GM23338 (cell line): ENCODE results near the gene C1QL1. TPM values are rescaled to one million over a fixed set of nuclear protein-coding genes. Genes with fewer than 3 reads are reported as not detected.

Experiments
- ATAC-seq: fragments of 200-7000 bp; cut with Tn5 transposase; 3 replicates; pipeline ENCODE4 v1.9.1; 2020
- DNase-seq: peaks from one replicate; pipeline ENCODE4 v3.0.0-alpha.2; 2015; ENCODE audit warnings: low spot score
- H2AFZ ChIP-seq: fragments of 200-600 bp; sonication (generic); 2 replicates; pipeline ENCODE4 v1.8.0; 2016; ENCODE audit warnings: antibody characterized with exemption, mild to moderate bottlenecking, moderate library complexity
- H3F3A ChIP-seq: fragments of 200-600 bp; sonication (generic); replicated peaks from 2 replicates; pipeline ENCODE4 v1.8.0; 2017; ENCODE audit warnings: antibody characterized with exemption, mixed run types, low read depth
- H3K27ac ChIP-seq: fragments of 200-600 bp; sonication (generic); 2 replicates; pipeline ENCODE4 v1.6.1; 2016; ENCODE audit warnings: low read depth
- H3K27me3 ChIP-seq: fragments of 200-600 bp; sonication (generic); 2 replicates; pipeline ENCODE4 v1.8.0; 2016; ENCODE audit warnings: mild to moderate bottlenecking, mixed run types, moderate library complexity; ENCODE audit not compliant: insufficient read depth
- H3K36me3 ChIP-seq: fragments of 200-600 bp; sonication (generic); 2 replicates; pipeline ENCODE4 v1.8.0; 2016; ENCODE audit warnings: mild to moderate bottlenecking; ENCODE audit not compliant: insufficient read depth
- H3K4me1 ChIP-seq: fragments of 200-600 bp; sonication (generic); 2 replicates; pipeline ENCODE4 v1.8.0; 2016; ENCODE audit warnings: mild to moderate bottlenecking, moderate library complexity; ENCODE audit not compliant: insufficient read depth
- H3K4me2 ChIP-seq: fragments of 200-600 bp; sonication (generic); 2 replicates; pipeline ENCODE4 v1.7.1; 2017; ENCODE audit warnings: mixed run types
- H3K4me3 ChIP-seq: fragments of 200-600 bp; sonication (generic); 2 replicates; pipeline ENCODE4 v1.6.1; 2016; ENCODE audit warnings: mixed run types
- H3K79me2 ChIP-seq: fragments of 200-600 bp; sonication (generic); replicated peaks from 2 replicates; pipeline ENCODE4 v1.8.0; 2017; ENCODE audit warnings: mild to moderate bottlenecking; ENCODE audit not compliant: insufficient read depth
- H3K9me2 ChIP-seq: fragments of 200-600 bp; sonication (generic); 2 replicates; pipeline ENCODE4 v1.8.0; 2017; ENCODE audit not compliant: insufficient read depth
- H4K20me1 ChIP-seq: fragments of 200-600 bp; sonication (generic); replicated peaks from 2 replicates; pipeline ENCODE4 v1.8.0; 2017; ENCODE audit warnings: mild to moderate bottlenecking; ENCODE audit not compliant: insufficient read depth
- H3K27ac Mint-ChIP-seq: 2 replicates; pipeline ENCODE4 v1.8.0; 2020; ENCODE audit warnings: inconsistent platforms, mild to moderate bottlenecking, moderate library complexity, mixed read lengths
- H3K27me3 Mint-ChIP-seq: 3 replicates; pipeline ENCODE4 v1.8.0; 2022; ENCODE audit warnings: low read depth, mild to moderate bottlenecking, moderate library complexity, mixed read lengths, inconsistent platforms; ENCODE audit not compliant: insufficient read depth, poor library complexity
- H3K36me3 Mint-ChIP-seq: 3 replicates; pipeline ENCODE4 v1.8.0; 2021; ENCODE audit warnings: low read depth, mild to moderate bottlenecking, inconsistent platforms, moderate library complexity, mixed read lengths
- H3K4me1 Mint-ChIP-seq: 3 replicates; pipeline ENCODE4 v1.8.0; 2020; ENCODE audit warnings: mild to moderate bottlenecking, inconsistent platforms, mixed read lengths
- H3K4me3 Mint-ChIP-seq: 3 replicates; pipeline ENCODE4 v1.8.0; 2021; ENCODE audit warnings: moderate library complexity, mild to moderate bottlenecking, inconsistent platforms, mixed read lengths
- H3K9me3 Mint-ChIP-seq: 3 replicates; pipeline ENCODE4 v1.8.0; 2020; ENCODE audit warnings: moderate library complexity, mild to moderate bottlenecking, inconsistent platforms, mixed read lengths
- CREB1 ChIP-seq: fragments of 250-450 bp; sonication (Bioruptor Pico); IDR thresholded peaks from 2 replicates; pipeline ENCODE4 v1.5.0; 2020; ENCODE audit warnings: low read depth, mild to moderate bottlenecking, moderate library complexity
- CTCF ChIP-seq, 2 experiments: fragments of 200-600 bp in 1 of 2; sonication (generic) in 1 of 2; conservative IDR thresholded peaks; 2 replicates each; pipeline versions ENCODE4 v1.5.1 to v1.6.1; 2016 to 2017; ENCODE audit warnings: antibody characterized with exemption in 2 of 2, low read depth in 2 of 2, mild to moderate bottlenecking in 2 of 2, moderate library complexity in 1 of 2
- ETS1 ChIP-seq: IDR thresholded peaks from 2 replicates; pipeline ENCODE4 v1.6.1; 2016; ENCODE audit warnings: antibody characterized with exemption
- EZH2 ChIP-seq: fragments of 200-600 bp; sonication (generic); IDR thresholded peaks from one replicate; pipeline ENCODE4 v1.8.0; 2017; ENCODE audit warnings: antibody characterized with exemption, mild to moderate bottlenecking, low read depth; ENCODE audit not compliant: unreplicated experiment
- JUNB ChIP-seq: IDR thresholded peaks from one replicate; pipeline ENCODE4 v1.6.1; 2016; ENCODE audit warnings: antibody characterized with exemption; ENCODE audit not compliant: unreplicated experiment
- NANOG ChIP-seq: IDR thresholded peaks from 2 replicates; pipeline ENCODE4 v1.6.1; 2016; ENCODE audit warnings: antibody characterized with exemption, borderline replicate concordance
- POLR2AphosphoS5 ChIP-seq: IDR thresholded peaks from 2 replicates; pipeline ENCODE4 v1.6.1; 2016; ENCODE audit warnings: antibody characterized with exemption, low read depth
- STAT1 ChIP-seq: IDR thresholded peaks from one replicate; pipeline ENCODE4 v1.6.1; 2016; ENCODE audit warnings: antibody characterized with exemption; ENCODE audit not compliant: unreplicated experiment
- ZNF114 ChIP-seq: fragments of 250-450 bp; sonication (Bioruptor Pico); IDR thresholded peaks from 2 replicates; pipeline ENCODE4 v1.5.0; 2020; ENCODE audit warnings: mild to moderate bottlenecking, moderate library complexity
- ZNF331 ChIP-seq: fragments of 250-450 bp; sonication (Bioruptor Pico); IDR thresholded peaks from 2 replicates; pipeline ENCODE4 v1.5.0; 2020; ENCODE audit warnings: low read depth, mild to moderate bottlenecking, moderate library complexity
- polyA plus RNA-seq: library from polyadenylated mRNA; unstranded; fragments of >200 nt; fragmentation: Nextera tagmentation; extraction: Ambion mirVana; gene quantifications from 2 replicates; pipeline ENCODE4 v1.2.1, GENCODE V29; 2016
- total RNA-seq: library from RNA; depleted of rRNA; stranded (reverse); fragments of >200 nt; shearing (Covaris generic); gene quantifications from 2 replicates; pipeline ENCODE4 v1.2.3, GENCODE V29; 2014
- TF ChIP-seq, protein P1 (sequence below): fragments of 250-450 bp; sonication (Bioruptor Pico); IDR thresholded peaks from 2 replicates; pipeline ENCODE4 v1.5.0; 2020; ENCODE audit warnings: mild to moderate bottlenecking, moderate library complexity

Gene C1QL1
- total and polyA plus RNA-seq, 2 experiments from 2014 or later: 4.3 to 14.4 TPM

GRCh38 chr17:44996304-44996703, 28.2 kb upstream of the C1QL1 start:
- H3K9me2 ChIP-seq: no peaks in the 10 kb centered on the region
- Mint-ChIP-seq H3K4me1 (peaks cover 10% of the 10 kb centered on the region), H3K36me3 (peaks cover 3% of the 10 kb centered on the region; the same call in 2 of the 3 replicates), H3K27ac (no peak overlapping the region), H3K9me3 (peaks cover 15% of the 10 kb centered on the region), H3K27me3 (peaks cover 10% of the 10 kb centered on the region), H3K4me3 (no peak overlapping the region; the same call in 2 of the 3 replicates)
- no peak overlapping the region for H3K4me2 ChIP-seq
- no peaks in the 10 kb centered on the region for H3K36me3 ChIP-seq
- no peaks in the 10 kb centered on the region for H3F3A ChIP-seq
- H3K79me2 ChIP-seq: no peaks in the 10 kb centered on the region
- H3K4me3 ChIP-seq: no peak overlapping the region
- no peaks in the 10 kb centered on the region for H4K20me1 ChIP-seq
- DNase-seq (no peak), ATAC-seq (no peak)
- H3K27ac ChIP-seq: no peak overlapping the region
- H3K4me1 ChIP-seq: no peaks in the 10 kb centered on the region
- H3K27me3 ChIP-seq: no peaks in the 10 kb centered on the region
- no peak for TF ChIP-seq ZNF114 (CRISPR knock-in tag)
- no peak for TF ChIP-seq ZNF331 (CRISPR knock-in tag)
- no peak for TF ChIP-seq POLR2AphosphoS5
- no peak for TF ChIP-seq NANOG
- TF ChIP-seq EZH2: no peak
- TF ChIP-seq JUNB: no peak
- TF ChIP-seq CREB1 (CRISPR knock-in tag): no peak
- TF ChIP-seq ETS1: no peak
- TF ChIP-seq STAT1: no peak
- H2AFZ ChIP-seq: no peak overlapping the region

DNA sequence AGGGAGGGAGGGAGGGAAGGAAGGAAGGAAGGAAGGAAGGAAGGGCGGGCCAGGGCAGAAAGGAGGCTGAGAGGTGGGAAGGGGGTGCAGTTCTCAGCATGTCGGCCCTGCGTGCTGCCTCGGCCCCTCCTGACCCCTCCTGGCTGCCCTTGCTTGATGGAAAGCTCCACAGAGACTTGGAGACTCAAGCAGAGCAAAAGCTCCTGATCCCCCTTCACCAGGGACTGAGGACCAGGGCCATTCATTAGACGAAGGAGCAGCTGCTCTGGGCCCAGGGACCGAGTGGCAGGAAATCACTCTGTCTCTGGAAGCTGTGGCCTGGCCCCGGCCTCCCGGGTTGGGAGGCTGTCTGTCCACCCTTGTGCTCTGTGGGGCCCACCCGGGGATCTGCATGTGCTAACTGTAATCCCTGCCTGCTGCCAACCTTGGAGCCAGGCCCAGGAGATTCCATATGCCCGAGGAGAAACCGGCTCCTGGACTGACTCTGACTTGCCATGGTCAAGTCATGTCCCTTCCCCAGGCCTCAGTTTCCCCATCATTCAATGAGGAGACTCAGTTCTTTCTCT, 27.4 kb upstream of the C1QL1 start:
- Histone ChIP-seq H4K20me1 (no peaks in the 10 kb centered on the region), H3K4me2 (no peak overlapping the region), H3K4me1 (no peaks in the 10 kb centered on the region), H3K4me3 (no peak overlapping the region), H3F3A (no peaks in the 10 kb centered on the region), H2AFZ (no peak overlapping the region), H3K9me2 (no peaks in the 10 kb centered on the region), H3K27me3 (no peaks in the 10 kb centered on the region), H3K36me3 (no peaks in the 10 kb centered on the region), H3K79me2 (no peaks in the 10 kb centered on the region), H3K27ac (no peak overlapping the region)
- DNase-seq (no peak), ATAC-seq (no peak)
- no peak overlapping the region for H3K27ac Mint-ChIP-seq
- no peak overlapping the region for H3K4me3 Mint-ChIP-seq
- peaks cover 14% of the 10 kb centered on the region for H3K9me3 Mint-ChIP-seq
- H3K36me3 Mint-ChIP-seq: peaks cover 3% of the 10 kb centered on the region; the same call in 2 of the 3 replicates
- peaks cover 10% of the 10 kb centered on the region for H3K4me1 Mint-ChIP-seq
- peaks cover 10% of the 10 kb centered on the region for H3K27me3 Mint-ChIP-seq
- TF ChIP-seq, protein P1, sequence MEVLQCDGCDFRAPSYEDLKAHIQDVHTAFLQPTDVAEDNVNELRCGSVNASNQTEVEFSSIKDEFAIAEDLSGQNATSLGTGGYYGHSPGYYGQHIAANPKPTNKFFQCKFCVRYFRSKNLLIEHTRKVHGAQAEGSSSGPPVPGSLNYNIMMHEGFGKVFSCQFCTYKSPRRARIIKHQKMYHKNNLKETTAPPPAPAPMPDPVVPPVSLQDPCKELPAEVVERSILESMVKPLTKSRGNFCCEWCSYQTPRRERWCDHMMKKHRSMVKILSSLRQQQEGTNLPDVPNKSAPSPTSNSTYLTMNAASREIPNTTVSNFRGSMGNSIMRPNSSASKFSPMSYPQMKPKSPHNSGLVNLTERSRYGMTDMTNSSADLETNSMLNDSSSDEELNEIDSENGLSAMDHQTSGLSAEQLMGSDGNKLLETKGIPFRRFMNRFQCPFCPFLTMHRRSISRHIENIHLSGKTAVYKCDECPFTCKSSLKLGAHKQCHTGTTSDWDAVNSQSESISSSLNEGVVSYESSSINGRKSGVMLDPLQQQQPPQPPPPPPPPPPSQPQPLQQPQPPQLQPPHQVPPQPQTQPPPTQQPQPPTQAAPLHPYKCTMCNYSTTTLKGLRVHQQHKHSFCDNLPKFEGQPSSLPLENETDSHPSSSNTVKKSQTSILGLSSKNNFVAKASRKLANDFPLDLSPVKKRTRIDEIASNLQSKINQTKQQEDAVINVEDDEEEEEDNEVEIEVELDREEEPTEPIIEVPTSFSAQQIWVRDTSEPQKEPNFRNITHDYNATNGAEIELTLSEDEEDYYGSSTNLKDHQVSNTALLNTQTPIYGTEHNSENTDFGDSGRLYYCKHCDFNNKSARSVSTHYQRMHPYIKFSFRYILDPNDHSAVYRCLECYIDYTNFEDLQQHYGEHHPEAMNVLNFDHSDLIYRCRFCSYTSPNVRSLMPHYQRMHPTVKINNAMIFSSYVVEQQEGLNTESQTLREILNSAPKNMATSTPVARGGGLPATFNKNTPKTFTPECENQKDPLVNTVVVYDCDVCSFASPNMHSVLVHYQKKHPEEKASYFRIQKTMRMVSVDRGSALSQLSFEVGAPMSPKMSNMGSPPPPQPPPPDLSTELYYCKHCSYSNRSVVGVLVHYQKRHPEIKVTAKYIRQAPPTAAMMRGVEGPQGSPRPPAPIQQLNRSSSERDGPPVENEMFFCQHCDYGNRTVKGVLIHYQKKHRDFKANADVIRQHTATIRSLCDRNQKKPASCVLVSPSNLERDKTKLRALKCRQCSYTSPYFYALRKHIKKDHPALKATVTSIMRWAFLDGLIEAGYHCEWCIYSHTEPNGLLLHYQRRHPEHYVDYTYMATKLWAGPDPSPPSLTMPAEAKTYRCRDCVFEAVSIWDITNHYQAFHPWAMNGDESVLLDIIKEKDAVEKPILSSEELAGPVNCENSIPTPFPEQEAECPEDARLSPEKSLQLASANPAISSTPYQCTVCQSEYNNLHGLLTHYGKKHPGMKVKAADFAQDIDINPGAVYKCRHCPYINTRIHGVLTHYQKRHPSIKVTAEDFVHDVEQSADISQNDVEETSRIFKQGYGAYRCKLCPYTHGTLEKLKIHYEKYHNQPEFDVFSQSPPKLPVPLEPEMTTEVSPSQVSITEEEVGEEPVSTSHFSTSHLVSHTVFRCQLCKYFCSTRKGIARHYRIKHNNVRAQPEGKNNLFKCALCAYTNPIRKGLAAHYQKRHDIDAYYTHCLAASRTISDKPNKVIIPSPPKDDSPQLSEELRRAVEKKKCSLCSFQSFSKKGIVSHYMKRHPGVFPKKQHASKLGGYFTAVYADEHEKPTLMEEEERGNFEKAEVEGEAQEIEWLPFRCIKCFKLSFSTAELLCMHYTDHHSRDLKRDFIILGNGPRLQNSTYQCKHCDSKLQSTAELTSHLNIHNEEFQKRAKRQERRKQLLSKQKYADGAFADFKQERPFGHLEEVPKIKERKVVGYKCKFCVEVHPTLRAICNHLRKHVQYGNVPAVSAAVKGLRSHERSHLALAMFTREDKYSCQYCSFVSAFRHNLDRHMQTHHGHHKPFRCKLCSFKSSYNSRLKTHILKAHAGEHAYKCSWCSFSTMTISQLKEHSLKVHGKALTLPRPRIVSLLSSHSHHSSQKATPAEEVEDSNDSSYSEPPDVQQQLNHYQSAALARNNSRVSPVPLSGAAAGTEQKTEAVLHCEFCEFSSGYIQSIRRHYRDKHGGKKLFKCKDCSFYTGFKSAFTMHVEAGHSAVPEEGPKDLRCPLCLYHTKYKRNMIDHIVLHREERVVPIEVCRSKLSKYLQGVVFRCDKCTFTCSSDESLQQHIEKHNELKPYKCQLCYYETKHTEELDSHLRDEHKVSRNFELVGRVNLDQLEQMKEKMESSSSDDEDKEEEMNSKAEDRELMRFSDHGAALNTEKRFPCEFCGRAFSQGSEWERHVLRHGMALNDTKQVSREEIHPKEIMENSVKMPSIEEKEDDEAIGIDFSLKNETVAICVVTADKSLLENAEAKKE: no peak
- TF ChIP-seq JUNB: no peak
- no peak for TF ChIP-seq ZNF114 (CRISPR knock-in tag)
- no peak for TF ChIP-seq STAT1
- no peak for TF ChIP-seq NANOG
- no peak for TF ChIP-seq ZNF331 (CRISPR knock-in tag)
- TF ChIP-seq POLR2AphosphoS5: no peak
- no peak for TF ChIP-seq CTCF (conservative IDR thresholded peaks at IDR 0.05; ENCODE audit: low read depth in 2 of 2)
- TF ChIP-seq CREB1 (CRISPR knock-in tag): no peak
